NOMO-1 treated with dmso at 0.1 percent for 144 hours (cell line): ENCODE results near the gene TMEM132D.
"Not testable (repeated sequence)": the region's sequence is repeated elsewhere in the genome, so short reads cannot be mapped to it uniquely, and the experiment has no call there.

Experiments
- DNase-seq: peaks from one replicate; lab custom pipeline; 2025; ENCODE audit not compliant: unreplicated experiment; lab: John Stamatoyannopoulos, UW

The TMEM132D gene

GRCh38 chr12:129903956-129904829 is at the start of gene TMEM132D:
TMEM132D (minus strand) TSS chr12:129904025.
- DNase-seq, result no peak

GRCh38 chr12:129949651-129950050 is 45.8 kb upstream of the TMEM132D start:
- DNase-seq, result no peak

- no peak for DNase-seq
Observed at GRCh38 chr12:129941618-129942017, 37.8 kb upstream of the TMEM132D start.

- no peak for DNase-seq
Observed at GRCh38 chr12:129938089-129938488, 34.3 kb upstream of the TMEM132D start.

- no peak for DNase-seq
Observed at GRCh38 chr12:129937426-129937825, 33.6 kb upstream of the TMEM132D start.

GRCh38 chr12:129928643-129929042 is 24.8 kb upstream of the TMEM132D start:
- DNase-seq, result no peak

- DNase-seq, result no peak
Observed at GRCh38 chr12:129927316-129927900, 23.6 kb upstream of the TMEM132D start.

DNA sequence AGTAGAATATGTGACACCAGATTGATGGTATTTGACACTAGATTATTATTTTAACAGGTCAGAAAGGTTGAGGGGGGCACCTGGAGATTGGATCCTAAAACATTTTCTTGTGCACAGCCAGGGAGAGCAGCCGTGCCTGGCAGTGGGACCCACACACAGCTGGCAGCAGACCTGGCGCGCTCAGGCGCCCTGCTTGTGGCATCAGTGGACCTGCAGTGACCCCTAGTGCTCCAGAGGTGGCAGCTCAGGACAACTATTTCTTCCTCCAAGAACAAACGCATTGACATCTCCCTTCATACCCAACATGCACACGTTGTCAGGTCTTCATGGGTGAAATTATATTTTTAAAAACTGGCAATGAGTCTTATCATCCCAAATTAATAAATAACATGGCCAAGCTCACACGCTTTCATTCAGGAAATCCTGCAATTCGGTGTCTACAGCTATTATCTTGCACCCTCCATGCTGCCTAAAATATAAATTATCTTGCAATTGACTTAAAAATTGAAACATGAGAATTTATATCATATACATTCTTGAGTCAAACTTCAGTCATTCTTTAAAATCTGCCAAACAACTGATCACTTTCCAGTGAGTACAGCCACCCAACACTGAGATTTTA is 7.7 kb upstream of the TMEM132D start:
- peak; percentile 6 for DNase-seq

- DNase-seq, result no peak
Observed at GRCh38 chr12:129909051-129910020, 5.5 kb upstream of the TMEM132D start.

DNA sequence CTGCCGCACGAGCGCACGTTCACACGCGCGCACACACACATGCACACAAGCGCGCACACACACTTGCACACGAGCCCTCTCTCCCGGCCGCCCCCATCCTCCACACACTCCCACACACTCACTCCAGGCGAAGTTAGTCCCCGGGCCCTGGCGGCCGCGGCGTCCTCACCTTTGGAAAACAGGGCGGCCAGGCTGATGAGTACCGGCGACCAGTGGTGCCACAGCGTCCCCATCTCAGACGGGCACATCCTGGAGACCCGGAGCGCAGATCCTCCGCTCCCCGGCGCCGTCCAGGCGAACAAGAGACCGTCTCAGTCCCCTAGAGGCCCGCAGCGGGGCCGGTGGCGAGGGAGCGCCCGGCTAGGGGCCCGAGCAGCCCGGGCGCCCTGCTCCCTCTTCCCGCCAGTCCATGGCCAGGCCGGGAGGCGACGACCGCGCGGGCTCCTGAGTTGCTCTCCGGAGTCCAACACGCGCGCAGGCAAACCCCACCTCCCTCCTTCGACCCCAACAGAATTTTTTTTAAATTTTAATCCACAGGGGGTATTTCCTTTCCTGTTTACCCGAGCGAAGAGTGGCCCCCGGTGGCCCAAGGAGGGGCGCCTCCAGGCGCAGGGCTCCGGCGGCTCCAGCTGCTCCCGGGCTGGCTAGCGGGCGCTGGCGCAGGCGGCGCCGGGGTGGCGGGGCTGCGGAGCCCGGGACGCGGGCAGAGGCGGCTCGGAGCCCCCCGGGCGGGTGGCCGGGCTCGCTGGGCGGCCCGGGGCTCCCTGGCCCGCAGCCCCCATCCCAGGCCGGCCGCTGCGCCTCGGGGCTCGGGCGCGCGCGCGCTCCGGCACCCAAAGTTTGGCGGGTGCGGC is 506 bp downstream of the TMEM132D start:
- DNase-seq, result no peak

DNA sequence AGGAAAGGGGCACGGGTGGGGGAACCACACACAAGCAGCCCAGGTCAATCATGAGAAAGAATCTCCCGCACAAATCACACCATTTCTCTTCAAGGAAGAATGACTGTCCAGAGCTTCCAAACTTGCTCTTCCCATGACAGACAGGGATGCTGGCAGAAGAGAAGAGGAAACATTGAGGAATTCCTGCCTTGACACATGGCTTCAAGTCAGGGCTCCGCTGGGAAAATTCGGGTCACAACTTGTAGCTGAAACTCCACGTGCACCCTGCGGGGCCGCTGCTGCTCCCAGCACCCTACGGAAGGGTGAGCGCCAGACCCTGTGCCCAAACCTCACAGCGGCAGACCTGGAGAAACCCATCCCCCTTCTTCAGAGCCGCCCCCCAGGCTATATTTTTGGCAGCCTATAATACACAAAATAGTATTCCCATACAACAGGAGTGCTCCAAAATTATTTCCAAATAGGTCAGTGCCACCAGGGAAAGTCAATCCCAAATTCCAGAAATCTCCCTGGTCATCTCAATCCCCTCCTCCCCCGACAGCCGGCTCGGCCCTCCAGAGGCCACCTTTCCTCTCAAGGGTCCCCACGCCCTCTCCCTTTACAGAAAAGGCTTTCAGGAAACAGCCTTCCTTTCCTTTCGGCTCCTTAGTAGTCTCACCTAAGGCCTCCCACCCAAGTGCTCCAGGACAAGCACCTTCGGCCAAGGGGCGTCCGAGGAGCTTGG is 1.3 kb downstream of the TMEM132D start:
- DNase-seq, result no peak

DNA sequence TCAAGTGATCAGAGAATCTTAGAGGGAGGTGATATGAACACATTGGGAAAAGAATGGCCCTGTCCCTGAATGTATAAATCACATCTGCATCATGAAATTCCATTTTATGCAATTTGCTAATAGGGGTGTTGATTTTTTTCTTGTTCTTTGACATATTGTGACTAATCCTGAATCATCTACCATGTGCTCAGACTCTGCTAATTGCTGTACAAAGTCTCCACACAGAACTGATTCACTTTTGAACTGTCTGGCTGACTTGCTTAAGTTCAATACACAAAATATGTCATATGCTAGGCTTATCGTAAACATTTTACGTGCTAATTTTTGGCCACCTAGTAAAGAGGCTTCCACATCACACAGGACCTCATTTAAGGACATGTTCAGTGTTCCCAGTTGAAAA is 2.6 kb downstream of the TMEM132D start:
- DNase-seq, result no peak

DNA sequence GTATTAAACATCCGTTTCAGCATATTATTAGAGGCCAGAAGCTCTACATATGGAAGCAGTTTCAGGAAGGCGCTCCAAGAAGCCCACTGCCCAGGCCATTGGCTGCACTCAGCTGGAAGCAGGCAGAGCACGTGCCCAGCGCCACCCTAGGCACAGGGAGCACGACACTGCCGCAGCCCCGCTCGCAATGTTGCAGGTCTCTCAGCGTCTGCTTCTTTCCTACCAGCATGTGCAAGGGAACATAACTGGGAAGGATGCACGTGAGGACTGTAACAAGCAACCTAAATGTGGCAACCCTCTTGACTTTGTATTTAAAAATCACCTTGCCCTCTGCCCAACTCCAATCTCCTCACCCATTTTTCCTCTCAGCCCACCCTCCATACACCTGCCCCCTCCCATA is 3.5 kb downstream of the TMEM132D start:
- no peak for DNase-seq

DNA sequence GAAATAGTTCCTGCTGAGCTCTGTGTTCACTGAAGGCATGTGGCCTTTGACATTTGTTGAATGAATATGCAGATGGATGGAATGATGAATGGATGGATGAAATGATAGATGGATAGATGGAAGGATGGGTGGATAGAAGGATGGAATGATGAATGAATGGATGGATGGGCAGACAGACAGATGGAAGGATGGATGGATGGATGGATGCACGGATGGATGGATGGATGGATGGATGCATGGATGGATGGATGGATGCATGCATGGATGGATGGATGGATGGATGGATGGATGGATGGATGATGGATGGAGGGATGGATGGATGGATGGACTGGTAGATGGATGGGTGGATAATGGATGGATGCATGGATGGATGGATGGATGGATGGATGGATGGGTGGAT is 4.8 kb downstream of the TMEM132D start:
- DNase-seq, result not testable (repeated sequence)

DNA sequence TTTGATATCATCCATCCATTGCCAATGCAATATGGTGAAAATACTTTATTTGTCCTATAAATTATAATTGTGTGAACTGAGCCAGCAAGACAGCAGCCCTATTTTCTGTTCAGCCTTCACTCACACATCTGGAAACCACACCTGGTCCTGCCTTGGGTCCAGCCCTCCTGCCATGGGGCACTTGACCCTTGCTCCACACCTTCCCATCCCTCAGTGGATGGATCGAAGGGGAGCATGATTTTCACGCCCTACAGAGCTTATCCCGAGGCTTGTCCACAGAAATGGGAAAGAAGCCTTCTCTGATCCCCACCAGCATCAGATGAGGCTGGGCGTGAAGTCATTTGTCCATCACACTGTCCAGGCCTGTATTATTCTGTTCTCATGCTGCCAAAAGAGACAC is 10.1 kb downstream of the TMEM132D start:
- no peak for DNase-seq

DNA sequence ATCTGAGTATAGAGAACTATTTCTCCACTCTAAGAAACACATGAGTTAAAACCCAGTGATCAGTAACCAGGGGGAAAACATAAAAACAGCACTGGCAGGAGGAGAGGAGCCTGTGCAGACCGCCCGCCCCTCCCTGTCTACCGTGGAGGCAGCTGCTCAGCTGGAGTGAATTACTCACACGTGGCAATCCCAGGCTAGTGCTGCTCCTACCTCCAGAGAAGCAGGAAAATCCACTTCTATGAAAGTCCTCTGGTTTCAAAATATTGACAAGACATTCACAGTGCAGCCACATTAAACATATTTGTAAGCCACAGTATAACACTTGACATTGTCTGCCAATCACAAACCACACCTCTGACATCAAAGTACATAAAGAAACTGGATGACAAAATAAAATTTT is 16.7 kb downstream of the TMEM132D start:
- no peak for DNase-seq

- no peak for DNase-seq
Observed at GRCh38 chr12:129886541-129886940, 17.3 kb downstream of the TMEM132D start.

DNA sequence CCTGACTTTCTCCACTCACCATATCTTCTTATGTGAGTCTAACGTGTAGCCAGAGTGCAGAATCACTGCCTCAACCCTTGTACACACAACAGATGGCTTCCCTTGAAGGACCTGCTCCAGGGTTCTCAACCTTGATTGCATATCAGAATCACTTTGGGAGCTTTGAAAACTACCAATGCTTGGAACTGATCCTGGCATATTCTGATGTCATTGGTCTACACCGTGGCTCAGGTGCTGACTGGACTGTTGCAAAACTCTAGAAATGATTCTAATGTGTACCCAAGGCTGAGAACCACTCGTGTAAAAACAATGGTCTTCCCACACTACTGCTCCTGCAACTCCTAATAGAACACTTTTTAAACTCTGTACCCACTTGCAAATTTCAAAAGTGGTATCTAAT is 18.5 kb downstream of the TMEM132D start:
- no peak for DNase-seq

- DNase-seq, result no peak
Observed at GRCh38 chr12:129877411-129877810, 26.4 kb downstream of the TMEM132D start.
